K562 (cell line): ENCODE measurements around the gene BPTF. TPM values are rescaled to one million over a fixed set of nuclear protein-coding genes. Genes with fewer than 3 reads are reported as not detected.

Experiments
- ATAC-seq: fragments of 200-7000 bp; cut with Tn5 transposase; 3 replicates; pipeline ENCODE4 v1.9.1; 2020; ENCODE audit warnings: moderate library complexity
- BruUV-seq: library from RNA; stranded (reverse); fragments of 400-500 nt; replicated peaks from 2 replicates; lab custom pipeline; 2021; lab: Mats Ljungman, UMichigan
- CTCF ChIA-PET: fragments of 300-600 bp; formaldehyde crosslinking; extraction: SDS; loops from one replicate; lab custom pipeline; 2021; ENCODE audit warnings: low intra/inter-chr PET ratio; lab: Yijun Ruan, JAX
- POLR2A ChIA-PET: fragments of 300-600, 350-650 bp; sonication (Branson Sonifier 250); formaldehyde crosslinking; extraction: SDS; loops from one replicate; lab custom pipeline; 2021; ENCODE audit warnings: antibody characterized with exemption, inconsistent platforms; lab: Yijun Ruan, JAX
- DNase-seq, 4 experiments: peaks; one replicate each; pipeline versions ENCODE4 v3.0.0 to v3.0.0-alpha.2; 2011 to 2018; ENCODE audit warnings: low spot score in 3 of 4, mixed read lengths in 3 of 4; ENCODE audit errors: extremely low read depth in 1 of 4
- FAIRE-seq: peaks from 2 replicates; lab custom pipeline; 2011; peaks lifted over from hg19 to GRCh38; lab: Jason Lieb, UNC
- H2AFZ ChIP-seq: 2 replicates; pipeline ENCODE4 v1.6.0; 2011; ENCODE audit warnings: low read depth, low read length, control low read depth, inconsistent platforms
- H3K27ac ChIP-seq: fragments of 200-600 bp; 3 replicates; pipeline ENCODE4 v1.8.0; 2011; ENCODE audit warnings: low read depth, mild to moderate bottlenecking, control low read depth, inconsistent platforms, low read length, moderate library complexity, mixed read lengths; ENCODE audit errors: extremely low read depth
- H3K27me3 ChIP-seq, 2 experiments: fragments of 300-600 bp in 1 of 2; 2 replicates in 1 of 2; 3 replicates in 1 of 2; pipeline versions ENCODE4 v1.6.0 to v1.8.0; 2011; ENCODE audit warnings: inconsistent platforms in 2 of 2, low read length in 2 of 2, mild to moderate bottlenecking in 1 of 2, mixed read lengths in 1 of 2, moderate library complexity in 1 of 2; ENCODE audit not compliant: control insufficient read depth in 2 of 2, insufficient read depth in 2 of 2
- H3K36me3 ChIP-seq: fragments of 300-600 bp; 3 replicates; pipeline ENCODE4 v1.8.0; 2011; ENCODE audit warnings: mild to moderate bottlenecking, low read length, inconsistent platforms; ENCODE audit not compliant: control insufficient read depth, insufficient read depth
- H3K4me1 ChIP-seq, 2 experiments: fragments of 200-600 bp in 1 of 2; replicated peaks in 1 of 2; 2 replicates in 1 of 2; 3 replicates in 1 of 2; pipeline versions ENCODE4 v1.5.1 to v1.8.0; 2011; ENCODE audit warnings: inconsistent platforms in 2 of 2, low read length in 2 of 2, mild to moderate bottlenecking in 1 of 2, mixed read lengths in 1 of 2, moderate library complexity in 1 of 2; ENCODE audit not compliant: control insufficient read depth in 2 of 2, insufficient read depth in 2 of 2
- H3K4me2 ChIP-seq: 2 replicates; pipeline ENCODE4 v1.6.1; 2011; ENCODE audit warnings: low read length, control low read depth, inconsistent platforms, mixed read lengths; ENCODE audit not compliant: insufficient read depth
- H3K4me3 ChIP-seq: fragments of 200-600 bp; sonication (generic), shearing (Covaris generic); 2 replicates; pipeline ENCODE4 v1.5.1; 2016; ENCODE audit warnings: control low read depth, inconsistent platforms
- H3K79me2 ChIP-seq: fragments of 200-600 bp; 3 replicates; pipeline ENCODE4 v1.8.0; 2011; ENCODE audit warnings: low read length, inconsistent platforms; ENCODE audit not compliant: control insufficient read depth, insufficient read depth
- H3K9ac ChIP-seq, 2 experiments: 2 replicates each; pipeline versions ENCODE4 v1.6.0 to v1.6.1; 2011; ENCODE audit warnings: low read depth in 2 of 2, low read length in 2 of 2, control low read depth in 1 of 2, inconsistent platforms in 1 of 2, mild to moderate bottlenecking in 1 of 2, mixed read lengths in 1 of 2; ENCODE audit not compliant: insufficient read depth in 1 of 2
- H3K9me1 ChIP-seq: one replicate; pipeline ENCODE4 v1.6.0; 2011; ENCODE audit warnings: inconsistent platforms, mild to moderate bottlenecking, low read length, moderate library complexity; ENCODE audit not compliant: control insufficient read depth, insufficient read depth
- H3K9me3 ChIP-seq: replicated peaks from 2 replicates; pipeline ENCODE4 v1.5.1; 2011; ENCODE audit warnings: low read depth, low read length, inconsistent platforms; ENCODE audit not compliant: control insufficient read depth, insufficient read depth
- H4K20me1 ChIP-seq: replicated peaks from 2 replicates; pipeline ENCODE4 v1.6.1; 2011; ENCODE audit warnings: low read length, inconsistent platforms, mixed read lengths; ENCODE audit not compliant: control insufficient read depth, insufficient read depth
- CLOCK ChIP-seq: fragments of 250-450 bp; sonication (Bioruptor Pico); IDR thresholded peaks from 2 replicates; pipeline ENCODE4 v1.4.0; 2020; ENCODE audit warnings: mild to moderate bottlenecking, moderate library complexity, borderline replicate concordance
- GATAD2B ChIP-seq: fragments of 450-650 bp; IDR thresholded peaks from 2 replicates; pipeline ENCODE4 v1.6.1; 2017; ENCODE audit warnings: mild to moderate bottlenecking, borderline replicate concordance
- PTRF ChIP-seq: fragments of 450-650 bp; IDR thresholded peaks from 2 replicates; pipeline ENCODE4 v1.6.1; 2016; ENCODE audit warnings: mild to moderate bottlenecking, missing genetic modification characterization, missing compliant biosample characterization
- ZNF764 ChIP-seq: fragments of 250-450 bp; sonication (Bioruptor Pico); IDR thresholded peaks from 2 replicates; pipeline ENCODE4 v1.4.0; 2020; ENCODE audit warnings: low read depth, mild to moderate bottlenecking, moderate library complexity
- WGBS: fragments of 100-300 bp; shearing (Covaris generic); methylation state at CpG from one replicate; pipeline ENCODE4 v1.1.6; 2016; ENCODE audit warnings: low coverage, mixed read lengths; ENCODE audit not compliant: insufficient coverage; ENCODE audit errors: missing lambda C conversion rate; 5-methylcytosine and 5-hydroxymethylcytosine counted together
- in situ Hi-C: fragments of 300-500 bp; cut with MboI; formaldehyde crosslinking; loops from 4 replicates; pipeline ENCODE4 v1.15.0; 2018; ENCODE audit warnings: inconsistent platforms, mixed read lengths
- intact Hi-C: fragments of 100-400 bp; cut with micrococcal nuclease; formaldehyde crosslinking; loops from 2 replicates; pipeline ENCODE4 v1.14.2; 2022
- polyA plus RNA-seq, 8 experiments: library from polyadenylated mRNA; depleted of rRNA in 4 of 8; stranded (reverse) in 5 of 8; unstranded in 3 of 8; fragments of >200 nt; fragmentation: Nextera tagmentation in 2 of 8; fragmentation: Illumina TruSeq in 1 of 8; extraction: Ambion mirVana in 2 of 8; extraction: Trizol in 1 of 8; gene quantifications; 2 replicates each; pipeline versions ENCODE4 v1.2.1 to v1.2.3, GENCODE V29; 2011 to 2014; ENCODE audit warnings: inconsistent platforms in 1 of 8, missing spikeins in 1 of 8
- total RNA-seq, 7 experiments: library from RNA; depleted of rRNA in 6 of 7; stranded (reverse); fragments of >200 nt in 6 of 7; fragmentation: Illumina TruSeq in 2 of 7; extraction: Trizol in 2 of 7; gene quantifications; 2 replicates each; pipeline versions ENCODE4 v1.2.1 to v1.2.3, GENCODE V29; 2011 to 2021; ENCODE audit warnings: low replicate concordance in 1 of 7
- TF ChIP-seq, protein P1 (sequence below): IDR thresholded peaks from 2 replicates; pipeline ENCODE4 v1.6.1; 2012; ENCODE audit warnings: low read depth, low read length, improper control_type of control experiment, borderline replicate concordance

Gene BPTF
- total and polyA plus RNA-seq, 9 of the 15 experiments (the other 6 are each of a cell fraction or from before 2014, with no cell fraction given): 12.5 to 52.1 (median 26.9) TPM

- no peak for FAIRE-seq
- Histone ChIP-seq H3K27ac (no peak overlapping the region), H3K4me3 (no peak overlapping the region), H4K20me1 (no peaks in the 10 kb centered on the region; the same call in 1 of the 2 replicates), H3K9me1 (no peaks in the 10 kb centered on the region), H3K4me2 (no peak overlapping the region), H3K9me3 (no peaks in the 10 kb centered on the region), H3K9ac (no peak overlapping the region), H3K36me3 (peaks cover 24% of the 10 kb centered on the region), H3K4me1 (peaks cover 0 to 8% of the 10 kb centered on the region in 2 experiments; a peak in 1 of 5 replicates), H3K79me2 (peaks cover 70% of the 10 kb centered on the region), H3K27me3 (no peaks in the 10 kb centered on the region), H2AFZ (no peak overlapping the region)
- BruUV-seq: no TSS peak
- 80% methylated on average over 1 of the region's 1 CpG for WGBS
- DNase-seq: no peak
- in situ Hi-C loops: no loop called here
- intact Hi-C loops: no loop called here
- CTCF ChIA-PET: interaction anchor here (0.7 kb wide), 1 partner anchor 9 kb away, joined by 3 read pairs; no protein-coding TSS in a partner anchor
- POLR2A ChIA-PET: no interaction called here
- TF ChIP-seq, protein P1, sequence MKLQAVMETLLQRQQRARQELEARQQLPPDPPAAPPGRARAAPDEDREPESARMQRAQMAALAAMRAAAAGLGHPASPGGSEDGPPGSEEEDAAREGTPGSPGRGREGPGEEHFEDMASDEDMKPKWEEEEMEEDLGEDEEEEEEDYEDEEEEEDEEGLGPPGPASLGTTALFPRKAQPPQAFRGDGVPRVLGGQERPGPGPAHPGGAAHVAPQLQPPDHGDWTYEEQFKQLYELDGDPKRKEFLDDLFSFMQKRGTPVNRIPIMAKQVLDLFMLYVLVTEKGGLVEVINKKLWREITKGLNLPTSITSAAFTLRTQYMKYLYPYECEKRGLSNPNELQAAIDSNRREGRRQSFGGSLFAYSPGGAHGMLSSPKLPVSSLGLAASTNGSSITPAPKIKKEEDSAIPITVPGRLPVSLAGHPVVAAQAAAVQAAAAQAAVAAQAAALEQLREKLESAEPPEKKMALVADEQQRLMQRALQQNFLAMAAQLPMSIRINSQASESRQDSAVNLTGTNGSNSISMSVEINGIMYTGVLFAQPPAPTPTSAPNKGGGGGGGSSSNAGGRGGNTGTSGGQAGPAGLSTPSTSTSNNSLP: no peak
- TF ChIP-seq PTRF (no peak), CLOCK (CRISPR knock-in tag) (no peak), GATAD2B (no peak), ZNF764 (CRISPR knock-in tag) (no peak)
- ATAC-seq: no peak
Observed at GRCh38 chr17:67865438-67865837, 40.1 kb downstream of the BPTF start.
